Measurements from ENCODE around the gene AVPR2. TPM values are rescaled to one million over a fixed set of nuclear protein-coding genes. Genes with fewer than 3 reads are reported as not detected.

Gene AVPR2
- total RNA-seq, 6 donors from 2014 or later, result 1.2 to 2.8 (median 1.4) TPM; not detected in 3

- TF ChIP-seq EP300 (IDR thresholded peaks at IDR 0.05), result no peak
- no peak for TF ChIP-seq POLR2AphosphoS5 (IDR thresholded peaks at IDR 0.05)
- TF ChIP-seq POLR2A (IDR thresholded peaks at IDR 0.05), result no peak
- TF ChIP-seq CTCF (IDR thresholded peaks at IDR 0.05), result no peak
- Histone ChIP-seq H3K4me1 (peaks cover 0 to 14% (median 3%) of the 10 kb centered on the region in 4 donors), H3K27ac (no peak overlapping the region), H3K9me3 (no peaks in the 10 kb centered on the region), H3K36me3 (no peaks in the 10 kb centered on the region), H3K27me3 (peaks cover 0 to 36% (median 3%) of the 10 kb centered on the region in 4 donors), H3K4me3 (no peak overlapping the region)
- no peak for DNase-seq
- no peak for ATAC-seq (ENCODE audit: low FRiP score in 2 of 2)
- WGBS, 2 donors, result 42 to 68% methylated on average over 2 to 8 of the region's 8 CpGs
Measured at GRCh38 chrX:153887385-153887784, 17.1 kb upstream of the AVPR2 start.

GRCh38 chrX:153888344-153888743, 16.1 kb upstream of the AVPR2 start:
- no peaks in the 10 kb centered on the region for H3K36me3 ChIP-seq
- H3K27me3 ChIP-seq, result peaks cover 0 to 28% (median 3%) of the 10 kb centered on the region in 4 donors
- WGBS, 2 donors, result 55 to 62% methylated on average over 5 to 6 of the region's 6 CpGs
- DNase-seq (no peak), ATAC-seq (ENCODE audit: low FRiP score in 2 of 2) (no peak)
- no peak overlapping the region for H3K4me3 ChIP-seq
- H3K9me3 ChIP-seq, result no peaks in the 10 kb centered on the region
- peaks cover 0 to 14% (median 3%) of the 10 kb centered on the region in 4 donors for H3K4me1 ChIP-seq
- H3K27ac ChIP-seq, result no peak overlapping the region
- TF ChIP-seq EP300 (IDR thresholded peaks at IDR 0.05) (no peak), CTCF (IDR thresholded peaks at IDR 0.05) (no peak), POLR2A (IDR thresholded peaks at IDR 0.05) (no peak), POLR2AphosphoS5 (IDR thresholded peaks at IDR 0.05) (no peak)

- ATAC-seq (ENCODE audit: low FRiP score in 2 of 2) (no peak), DNase-seq (no peak)
- no peak for TF ChIP-seq POLR2AphosphoS5 (IDR thresholded peaks at IDR 0.05)
- no peak for TF ChIP-seq EP300 (IDR thresholded peaks at IDR 0.05)
- no peak for TF ChIP-seq POLR2A (IDR thresholded peaks at IDR 0.05)
- 89 to 92% methylated on average over 6 of the region's 6 CpGs for WGBS, 2 donors
- no peak overlapping the region for H3K27ac ChIP-seq
- H3K36me3 ChIP-seq, result no peaks in the 10 kb centered on the region
- peaks cover 0 to 26% (median 3%) of the 10 kb centered on the region in 4 donors for H3K27me3 ChIP-seq
- peaks cover 0 to 14% (median 3%) of the 10 kb centered on the region in 4 donors for H3K4me1 ChIP-seq
- no peak overlapping the region for H3K4me3 ChIP-seq
- H3K9me3 ChIP-seq, result no peaks in the 10 kb centered on the region
Measured at GRCh38 chrX:153889123-153889522, 15.3 kb upstream of the AVPR2 start.

- ATAC-seq (ENCODE audit: low FRiP score in 2 of 2) (no peak), DNase-seq (no peak)
- Histone ChIP-seq H3K9me3 (peaks cover 0 to 6% (median 0%) of the 10 kb centered on the region in 4 donors), H3K4me3 (no peak overlapping the region), H3K27ac (no peak overlapping the region), H3K27me3 (no peaks in the 10 kb centered on the region), H3K36me3 (no peaks in the 10 kb centered on the region), H3K4me1 (peaks cover 3 to 11% (median 6%) of the 10 kb centered on the region in 4 donors)
- TF ChIP-seq EP300 (IDR thresholded peaks at IDR 0.05) (no peak), CTCF (IDR thresholded peaks at IDR 0.05) (no peak)
Measured at GRCh38 chrX:153897899-153898298, 6.6 kb upstream of the AVPR2 start.

- no peaks in the 10 kb centered on the region for H3K36me3 ChIP-seq
- H3K4me3 ChIP-seq, result no peak overlapping the region
- H3K27ac ChIP-seq, result peak overlapping the region in 2 of 4 donors; percentile 32 to 46
- peaks cover 3 to 35% (median 17%) of the 10 kb centered on the region in 4 donors for H3K4me1 ChIP-seq
- ATAC-seq (ENCODE audit: low FRiP score in 2 of 2) (peak; percentile 20 to 88), DNase-seq (peak in 1 of 2 donors; percentile 64)
- H3K27me3 ChIP-seq, result no peaks in the 10 kb centered on the region
- no peaks in the 10 kb centered on the region for H3K9me3 ChIP-seq
- TF ChIP-seq EP300 (IDR thresholded peaks at IDR 0.05) (no peak), POLR2AphosphoS5 (IDR thresholded peaks at IDR 0.05) (no peak), POLR2A (IDR thresholded peaks at IDR 0.05) (no peak), CTCF (IDR thresholded peaks at IDR 0.05) (no peak)
- 21 to 54% methylated on average over 26 of the region's 26 CpGs for WGBS, 2 donors
Measured at GRCh38 chrX:153900831-153901752, 3.4 kb upstream of the AVPR2 start.

Data from upper lobe of left lung (tissue), 6 donors.